Retinal pigment epithelial cell (primary cell): ENCODE results near the gene SLC8A1.

Experiments used
- DNase-seq: peaks from one replicate; pipeline ENCODE4 v3.0.0-alpha.2; 2010; ENCODE audit warnings: low read depth
- H3K4me3 ChIP-seq: 2 replicates; pipeline ENCODE4 v1.5.1; 2011; ENCODE audit warnings: mild to moderate bottlenecking, low read length, control low read depth, moderate library complexity
- CTCF ChIP-seq: conservative IDR thresholded peaks from 2 replicates; pipeline ENCODE4 v1.5.1; 2011; ENCODE audit warnings: low read depth, low read length, control low read depth, inconsistent platforms

SLC8A1 gene

GRCh38 chr2:40451918-40452605 is at the start of gene SLC8A1:
Gene SLC8A1, minus strand, starts transcription at chr2:40452090.
- H3K4me3 ChIP-seq = peak within 1 kb of the TSS; percentile 78
- DNase-seq = no peak
- TF ChIP-seq CTCF = no peak

DNA sequence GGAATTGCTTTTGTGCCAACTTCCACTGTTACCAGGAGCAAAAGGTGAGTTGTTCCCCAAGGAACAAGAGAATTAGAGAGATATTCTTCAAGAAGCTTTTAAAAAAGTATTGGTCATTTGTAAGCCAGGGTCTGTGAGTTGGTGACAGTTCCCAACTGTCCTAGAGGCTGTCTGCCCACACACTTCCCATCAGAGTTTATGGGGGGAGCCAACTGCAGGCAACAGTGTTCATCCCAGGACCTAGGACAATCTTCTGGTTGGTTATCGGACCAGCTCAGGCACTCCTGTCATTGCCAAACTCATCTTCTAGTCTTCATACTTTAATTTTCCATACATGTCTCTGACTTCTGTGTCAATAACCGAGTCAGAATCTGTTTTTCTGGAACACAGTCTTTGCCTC is 47.5 kb upstream of the SLC8A1 start:
- no peak for TF ChIP-seq CTCF
- no peak overlapping the region for H3K4me3 ChIP-seq
- DNase-seq = no peak

GRCh38 chr2:40497251-40497859 is 45.5 kb upstream of the SLC8A1 start:
- TF ChIP-seq CTCF = peak; percentile 13
- no peak for DNase-seq
- H3K4me3 ChIP-seq = no peak overlapping the region

GRCh38 chr2:40489678-40489960 is 37.7 kb upstream of the SLC8A1 start:
- TF ChIP-seq CTCF = no peak
- DNase-seq = no peak
- H3K4me3 ChIP-seq = no peak overlapping the region

- DNase-seq = no peak
- no peak for TF ChIP-seq CTCF
- H3K4me3 ChIP-seq = no peak overlapping the region
These were observed 37.2 kb upstream of the SLC8A1 start for GRCh38 chr2:40488927-40489677.

DNA sequence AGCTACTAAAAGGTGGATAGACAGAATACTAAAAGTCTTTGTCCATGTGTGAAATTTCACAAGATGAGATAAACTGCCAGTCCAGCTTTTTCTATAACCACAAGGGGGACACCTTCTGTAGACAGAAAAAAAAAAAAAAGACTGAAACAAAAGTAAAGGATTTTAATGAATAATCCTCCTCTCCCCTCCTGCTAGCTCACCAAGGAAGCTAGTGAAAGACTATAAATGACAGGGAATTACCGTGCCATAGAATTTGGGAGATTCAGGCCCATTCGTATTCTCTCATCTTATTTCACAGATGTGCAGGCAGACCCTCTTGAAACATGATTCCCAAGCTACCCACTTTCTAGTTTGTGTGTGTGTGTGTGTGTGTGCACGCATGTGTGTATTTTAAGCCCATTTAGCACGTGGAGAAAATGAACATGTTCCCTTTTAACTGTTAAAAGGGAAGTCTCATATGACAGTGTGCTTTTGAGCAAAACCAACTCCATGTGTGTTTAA is 36.3 kb upstream of the SLC8A1 start:
- no peak overlapping the region for H3K4me3 ChIP-seq
- DNase-seq = peak; percentile 16
- TF ChIP-seq CTCF = peak; percentile 64
